ENCODE measurements around the gene MSH3.

Gene MSH3

DNA sequence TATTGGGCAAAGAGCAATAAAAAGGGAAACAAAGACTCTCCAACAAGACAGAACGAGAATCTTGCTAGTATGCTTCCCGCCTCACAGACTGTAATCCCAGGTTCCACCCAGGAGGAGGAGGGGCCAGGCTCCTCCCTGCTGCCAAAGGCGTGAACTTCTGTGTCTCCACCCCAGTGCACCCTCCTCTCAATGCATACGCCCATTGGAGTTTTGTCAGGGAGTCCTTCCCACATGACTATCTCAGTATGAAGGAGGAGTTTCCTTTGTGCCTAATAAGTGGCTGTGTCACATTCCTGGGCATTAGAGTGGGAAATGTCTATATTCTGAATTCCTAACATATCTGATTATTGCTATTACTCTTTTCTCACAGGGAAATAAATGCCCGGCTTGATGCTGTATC lies 106.7 kb downstream of the MSH3 start:
- Histone ChIP-seq H3K27ac (ENCODE audit: low read length) (no peak overlapping the region), H3K9ac (ENCODE audit: low read length) (no peak overlapping the region), H2AFZ (ENCODE audit: low read depth, low read length) (no peak overlapping the region), H3K79me2 (ENCODE audit: low read length) (no peaks in the 10 kb centered on the region), H4K20me1 (ENCODE audit: insufficient read depth, low read length) (peaks cover 6% of the 10 kb centered on the region), H3K4me1 (ENCODE audit: low read length) (peaks cover under 1% of the 10 kb centered on the region; the same call in 1 of the 2 replicates), H3K4me2 (ENCODE audit: low read length) (no peak overlapping the region), H3K36me3 (replicated peaks; ENCODE audit: low read depth, low read length) (peaks cover 4% of the 10 kb centered on the region), H3K27me3 (ENCODE audit: low read depth, low read length) (no peaks in the 10 kb centered on the region), H3K9me3 (ENCODE audit: insufficient read depth, low read length) (no peaks in the 10 kb centered on the region), H3K4me3 (ENCODE audit: low read length) (no peak overlapping the region)
- TF ChIP-seq EZH2phosphoT487 (IDR thresholded peaks at IDR 0.05; ENCODE audit: low read depth), result no peak
- TF ChIP-seq, protein P1, sequence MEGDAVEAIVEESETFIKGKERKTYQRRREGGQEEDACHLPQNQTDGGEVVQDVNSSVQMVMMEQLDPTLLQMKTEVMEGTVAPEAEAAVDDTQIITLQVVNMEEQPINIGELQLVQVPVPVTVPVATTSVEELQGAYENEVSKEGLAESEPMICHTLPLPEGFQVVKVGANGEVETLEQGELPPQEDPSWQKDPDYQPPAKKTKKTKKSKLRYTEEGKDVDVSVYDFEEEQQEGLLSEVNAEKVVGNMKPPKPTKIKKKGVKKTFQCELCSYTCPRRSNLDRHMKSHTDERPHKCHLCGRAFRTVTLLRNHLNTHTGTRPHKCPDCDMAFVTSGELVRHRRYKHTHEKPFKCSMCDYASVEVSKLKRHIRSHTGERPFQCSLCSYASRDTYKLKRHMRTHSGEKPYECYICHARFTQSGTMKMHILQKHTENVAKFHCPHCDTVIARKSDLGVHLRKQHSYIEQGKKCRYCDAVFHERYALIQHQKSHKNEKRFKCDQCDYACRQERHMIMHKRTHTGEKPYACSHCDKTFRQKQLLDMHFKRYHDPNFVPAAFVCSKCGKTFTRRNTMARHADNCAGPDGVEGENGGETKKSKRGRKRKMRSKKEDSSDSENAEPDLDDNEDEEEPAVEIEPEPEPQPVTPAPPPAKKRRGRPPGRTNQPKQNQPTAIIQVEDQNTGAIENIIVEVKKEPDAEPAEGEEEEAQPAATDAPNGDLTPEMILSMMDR (IDR thresholded peaks at IDR 0.05; ENCODE audit: low read depth, low read length), result no peak

DNA sequence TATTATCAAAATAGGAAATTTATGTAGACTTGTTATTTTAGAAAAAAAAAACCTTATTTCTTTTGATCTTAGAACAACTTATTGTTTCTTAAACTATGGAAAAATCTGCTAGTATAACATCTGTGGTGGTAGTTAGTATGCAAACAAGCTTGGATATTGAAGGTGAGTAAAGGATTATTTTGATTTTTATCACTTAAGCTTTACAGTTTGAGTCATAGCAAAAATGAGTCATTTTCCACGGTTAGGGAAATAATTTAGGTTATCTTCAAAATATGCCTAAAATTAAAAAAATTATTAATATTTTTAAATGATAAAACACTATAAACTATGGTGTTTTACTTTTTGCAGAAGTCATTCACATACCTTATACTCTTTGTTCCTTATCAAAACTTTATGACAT lies 107.5 kb downstream of the MSH3 start:
- H4K20me1 ChIP-seq (ENCODE audit: insufficient read depth, low read length), result no peaks in the 10 kb centered on the region; the same call in 1 of the 2 replicates
- peaks cover 4% of the 10 kb centered on the region for H3K36me3 ChIP-seq (replicated peaks; ENCODE audit: low read depth, low read length)
- no peaks in the 10 kb centered on the region for H3K9me3 ChIP-seq (ENCODE audit: insufficient read depth, low read length)
- H3K9ac ChIP-seq (ENCODE audit: low read length), result no peak overlapping the region
- H2AFZ ChIP-seq (ENCODE audit: low read depth, low read length), result no peak overlapping the region
- H3K4me1 ChIP-seq (ENCODE audit: low read length), result no peaks in the 10 kb centered on the region
- no peaks in the 10 kb centered on the region for H3K79me2 ChIP-seq (ENCODE audit: low read length)
- TF ChIP-seq, protein P1 (IDR thresholded peaks at IDR 0.05; ENCODE audit: low read depth, low read length), result no peak
- no peak for TF ChIP-seq EZH2phosphoT487 (IDR thresholded peaks at IDR 0.05; ENCODE audit: low read depth)
- H3K27me3 ChIP-seq (ENCODE audit: low read depth, low read length), result no peaks in the 10 kb centered on the region
- H3K4me3 ChIP-seq (ENCODE audit: low read length), result no peak overlapping the region
- no peak overlapping the region for H3K4me2 ChIP-seq (ENCODE audit: low read length)
- H3K27ac ChIP-seq (ENCODE audit: low read length), result no peak overlapping the region

DNA sequence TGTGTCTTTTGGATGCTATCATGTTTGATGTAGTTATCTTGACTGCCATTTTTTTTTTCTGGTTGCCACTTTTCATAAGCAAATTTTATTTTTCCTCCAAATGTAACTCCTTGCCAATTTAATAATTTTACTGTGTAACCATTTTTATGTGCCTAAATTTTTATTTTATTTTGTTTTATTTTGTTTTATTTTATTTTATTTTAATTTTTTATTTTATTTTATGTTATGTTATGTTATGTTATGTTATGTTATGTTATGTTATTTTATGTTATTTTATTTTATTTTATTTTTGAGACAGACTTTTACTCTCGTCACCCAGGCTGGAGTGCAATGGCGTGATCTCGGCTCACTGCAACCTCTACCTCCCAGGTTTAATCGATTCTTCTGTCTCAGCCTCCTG lies 108.1 kb downstream of the MSH3 start:
- H2AFZ ChIP-seq (ENCODE audit: low read depth, low read length), result no peak overlapping the region
- no peak overlapping the region for H3K9ac ChIP-seq (ENCODE audit: low read length)
- H3K36me3 ChIP-seq (replicated peaks; ENCODE audit: low read depth, low read length), result peaks cover 4% of the 10 kb centered on the region

DNA sequence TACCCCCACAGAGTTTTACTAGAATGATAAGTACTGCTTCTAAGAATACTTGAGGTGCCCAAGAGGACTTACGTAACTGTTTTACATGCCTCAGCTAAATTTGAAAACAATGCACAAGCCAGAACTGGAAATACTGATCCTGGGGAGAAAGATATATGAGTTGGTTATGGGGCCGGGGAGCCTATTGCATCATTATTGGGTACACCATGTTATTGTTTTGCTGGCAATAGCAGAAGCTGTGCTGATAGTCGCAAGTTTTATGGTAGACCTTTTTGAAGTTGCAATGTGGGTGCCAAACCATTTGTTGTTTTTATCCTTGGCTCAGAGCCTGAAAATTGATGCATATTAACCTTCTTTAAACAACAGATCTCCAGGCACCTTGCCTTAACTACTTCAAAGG lies 108.8 kb downstream of the MSH3 start:
- Histone ChIP-seq H3K9me3 (ENCODE audit: insufficient read depth, low read length) (no peaks in the 10 kb centered on the region), H3K27me3 (ENCODE audit: low read depth, low read length) (no peaks in the 10 kb centered on the region), H3K4me2 (ENCODE audit: low read length) (no peak overlapping the region), H3K4me1 (ENCODE audit: low read length) (no peaks in the 10 kb centered on the region), H3K36me3 (replicated peaks; ENCODE audit: low read depth, low read length) (peaks cover under 1% of the 10 kb centered on the region), H3K4me3 (ENCODE audit: low read length) (no peak overlapping the region), H3K27ac (ENCODE audit: low read length) (no peak overlapping the region), H3K9ac (ENCODE audit: low read length) (no peak overlapping the region), H4K20me1 (ENCODE audit: insufficient read depth, low read length) (no peaks in the 10 kb centered on the region), H3K79me2 (ENCODE audit: low read length) (no peaks in the 10 kb centered on the region), H2AFZ (ENCODE audit: low read depth, low read length) (no peak overlapping the region)
- TF ChIP-seq, protein P1 (IDR thresholded peaks at IDR 0.05; ENCODE audit: low read depth, low read length), result no peak
- no peak for TF ChIP-seq EZH2phosphoT487 (IDR thresholded peaks at IDR 0.05; ENCODE audit: low read depth)

More for the DNA sequence above, 108.1 kb downstream of the MSH3 start:
- no peaks in the 10 kb centered on the region for H3K4me1 ChIP-seq (ENCODE audit: low read length)
- H3K27ac ChIP-seq (ENCODE audit: low read length), result no peak overlapping the region
- no peaks in the 10 kb centered on the region; the same call in 1 of the 2 replicates for H4K20me1 ChIP-seq (ENCODE audit: insufficient read depth, low read length)
- TF ChIP-seq, protein P1 (IDR thresholded peaks at IDR 0.05; ENCODE audit: low read depth, low read length), result no peak
- no peak for TF ChIP-seq EZH2phosphoT487 (IDR thresholded peaks at IDR 0.05; ENCODE audit: low read depth)
- H3K79me2 ChIP-seq (ENCODE audit: low read length), result no peaks in the 10 kb centered on the region
- H3K4me3 ChIP-seq (ENCODE audit: low read length), result no peak overlapping the region
- no peaks in the 10 kb centered on the region for H3K9me3 ChIP-seq (ENCODE audit: insufficient read depth, low read length)
- no peak overlapping the region for H3K4me2 ChIP-seq (ENCODE audit: low read length)
- H3K27me3 ChIP-seq (ENCODE audit: low read depth, low read length), result no peaks in the 10 kb centered on the region

Measured in OCI-LY3 (cell line).